ENCODE measurements around the gene HPX. TPM values are rescaled to one million over a fixed set of nuclear protein-coding genes. Genes with fewer than 3 reads are reported as not detected.
A peak's percentile ranks its signal among the peaks of the same experiment; 100 is the strongest.

Gene HPX
- total and polyA plus RNA-seq, 2 experiments from 2014 or later: 0.73 to 0.95 TPM

DNA sequence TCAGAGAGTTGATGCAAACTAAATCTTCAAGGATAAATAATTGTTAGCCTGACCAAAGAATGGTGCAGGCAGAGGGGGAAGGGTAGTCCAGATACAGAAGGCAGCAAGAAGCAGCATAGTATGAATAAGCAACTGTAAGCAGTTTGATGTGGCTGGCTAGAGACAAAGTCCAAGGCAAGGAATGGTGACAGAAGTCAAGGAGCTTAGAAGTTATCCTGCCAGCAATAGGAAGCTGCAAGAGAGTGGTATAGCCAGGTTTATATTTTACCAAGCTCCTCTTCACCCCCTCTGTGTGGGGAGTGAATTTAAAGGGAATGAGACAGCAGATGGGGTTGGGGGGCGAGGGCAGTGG is 18.3 kb upstream of the HPX start:
- H3K27ac ChIP-seq: no peak overlapping the region
- H3K4me3 ChIP-seq: no peak overlapping the region
- H3K4me1 ChIP-seq (ENCODE audit: low read depth): peaks cover 6% of the 10 kb centered on the region
- H3K27me3 ChIP-seq: no peaks in the 10 kb centered on the region
- H3K9me3 ChIP-seq (ENCODE audit: low read depth): no peaks in the 10 kb centered on the region
- DNase-seq (ENCODE audit: low read depth in 1 of 2, low spot score in 1 of 2): no peak
- peaks cover 5% of the 10 kb centered on the region for H3K36me3 ChIP-seq
- TF ChIP-seq, protein P1, sequence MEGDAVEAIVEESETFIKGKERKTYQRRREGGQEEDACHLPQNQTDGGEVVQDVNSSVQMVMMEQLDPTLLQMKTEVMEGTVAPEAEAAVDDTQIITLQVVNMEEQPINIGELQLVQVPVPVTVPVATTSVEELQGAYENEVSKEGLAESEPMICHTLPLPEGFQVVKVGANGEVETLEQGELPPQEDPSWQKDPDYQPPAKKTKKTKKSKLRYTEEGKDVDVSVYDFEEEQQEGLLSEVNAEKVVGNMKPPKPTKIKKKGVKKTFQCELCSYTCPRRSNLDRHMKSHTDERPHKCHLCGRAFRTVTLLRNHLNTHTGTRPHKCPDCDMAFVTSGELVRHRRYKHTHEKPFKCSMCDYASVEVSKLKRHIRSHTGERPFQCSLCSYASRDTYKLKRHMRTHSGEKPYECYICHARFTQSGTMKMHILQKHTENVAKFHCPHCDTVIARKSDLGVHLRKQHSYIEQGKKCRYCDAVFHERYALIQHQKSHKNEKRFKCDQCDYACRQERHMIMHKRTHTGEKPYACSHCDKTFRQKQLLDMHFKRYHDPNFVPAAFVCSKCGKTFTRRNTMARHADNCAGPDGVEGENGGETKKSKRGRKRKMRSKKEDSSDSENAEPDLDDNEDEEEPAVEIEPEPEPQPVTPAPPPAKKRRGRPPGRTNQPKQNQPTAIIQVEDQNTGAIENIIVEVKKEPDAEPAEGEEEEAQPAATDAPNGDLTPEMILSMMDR (IDR thresholded peaks at IDR 0.05; ENCODE audit: low read depth, low read length): no peak

GRCh38 chr11:6458352-6459098 is 17.7 kb upstream of the HPX start:
- Histone ChIP-seq H3K27ac (no peak overlapping the region), H3K9me3 (ENCODE audit: low read depth) (no peaks in the 10 kb centered on the region), H3K4me1 (ENCODE audit: low read depth) (peaks cover 6% of the 10 kb centered on the region), H3K36me3 (peaks cover 5% of the 10 kb centered on the region), H3K4me3 (no peak overlapping the region), H3K27me3 (no peaks in the 10 kb centered on the region)
- TF ChIP-seq, protein P1 (IDR thresholded peaks at IDR 0.05; ENCODE audit: low read depth, low read length): no peak
- DNase-seq (ENCODE audit: low read depth in 1 of 2, low spot score in 1 of 2): no peak

- peaks cover 6% of the 10 kb centered on the region for H3K4me1 ChIP-seq (ENCODE audit: low read depth)
- H3K27me3 ChIP-seq: no peaks in the 10 kb centered on the region
- H3K27ac ChIP-seq: no peak overlapping the region
- DNase-seq (ENCODE audit: low read depth in 1 of 2, low spot score in 1 of 2): no peak
- TF ChIP-seq, protein P1 (IDR thresholded peaks at IDR 0.05; ENCODE audit: low read depth, low read length): no peak
- H3K36me3 ChIP-seq: peaks cover 5% of the 10 kb centered on the region
- no peaks in the 10 kb centered on the region for H3K9me3 ChIP-seq (ENCODE audit: low read depth)
- H3K4me3 ChIP-seq: no peak overlapping the region
Observed at GRCh38 chr11:6457581-6458320, 17.0 kb upstream of the HPX start.

- H3K27me3 ChIP-seq: no peaks in the 10 kb centered on the region
- peaks cover 7% of the 10 kb centered on the region for H3K36me3 ChIP-seq
- no peaks in the 10 kb centered on the region for H3K9me3 ChIP-seq (ENCODE audit: low read depth)
- H3K4me1 ChIP-seq (ENCODE audit: low read depth): peaks cover 6% of the 10 kb centered on the region
- no peak overlapping the region for H3K4me3 ChIP-seq
- no peak for DNase-seq (ENCODE audit: low read depth in 1 of 2, low spot score in 1 of 2)
- no peak overlapping the region for H3K27ac ChIP-seq
- TF ChIP-seq, protein P1 (IDR thresholded peaks at IDR 0.05; ENCODE audit: low read depth, low read length): no peak
Observed at GRCh38 chr11:6456361-6457073, 15.7 kb upstream of the HPX start.

GRCh38 chr11:6455070-6455469 is 14.3 kb upstream of the HPX start:
- no peak overlapping the region for H3K4me3 ChIP-seq
- TF ChIP-seq, protein P1 (IDR thresholded peaks at IDR 0.05; ENCODE audit: low read depth, low read length): no peak
- H3K27ac ChIP-seq: peak overlapping the region; percentile 44
- H3K36me3 ChIP-seq: peaks cover 7% of the 10 kb centered on the region
- no peak for DNase-seq (ENCODE audit: low read depth in 1 of 2, low spot score in 1 of 2)
- H3K4me1 ChIP-seq (ENCODE audit: low read depth): peaks cover 6% of the 10 kb centered on the region
- no peaks in the 10 kb centered on the region for H3K9me3 ChIP-seq (ENCODE audit: low read depth)
- H3K27me3 ChIP-seq: no peaks in the 10 kb centered on the region
